Astrocyte of the cerebellum (primary cell): ENCODE data around the gene PDE6A.
"Not testable (repeated sequence)": the region's sequence is repeated elsewhere in the genome, so short reads cannot be mapped to it uniquely, and the experiment has no call there.

Experiments
- DNase-seq: peaks from one replicate; pipeline ENCODE4 v3.0.0-alpha.2; 2011; ENCODE audit warnings: low read depth
- H3K4me3 ChIP-seq: 2 replicates; pipeline ENCODE4 v1.5.1; 2011; ENCODE audit warnings: mild to moderate bottlenecking, low read depth, low read length, moderate library complexity
- CTCF ChIP-seq: IDR thresholded peaks from 2 replicates; pipeline ENCODE4 v1.5.1; 2012; ENCODE audit warnings: low read length, low read depth, moderate library complexity, mild to moderate bottlenecking; ENCODE audit errors: missing control alignments
- in situ Hi-C: cut with HindIII; loops from 2 replicates; pipeline ENCODE4 v1.10.0; 2017; ENCODE audit warnings: low sequenced_read_pairs

The PDE6A gene

GRCh38 chr5:149859746-149860145 lies 84.8 kb downstream of the PDE6A start:
- no peak for DNase-seq
- TF ChIP-seq CTCF: no peak
- no peak overlapping the region for H3K4me3 ChIP-seq
- in situ Hi-C loops: no loop called here

GRCh38 chr5:149858481-149858880 lies 86.1 kb downstream of the PDE6A start:
- in situ Hi-C loops, DNase-seq, H3K4me3 ChIP-seq: not testable (repeated sequence)

- in situ Hi-C loops: no loop called here
- no peak overlapping the region for H3K4me3 ChIP-seq
- no peak for DNase-seq
- TF ChIP-seq CTCF: no peak
These were observed 87.1 kb downstream of the PDE6A start for GRCh38 chr5:149857499-149857898.

GRCh38 chr5:149855366-149855765 lies 89.2 kb downstream of the PDE6A start:
- in situ Hi-C loops: no loop called here
- no peak for TF ChIP-seq CTCF
- no peak overlapping the region for H3K4me3 ChIP-seq
- peak; percentile 89 for DNase-seq

GRCh38 chr5:149854866-149855265 lies 89.7 kb downstream of the PDE6A start:
- no peak for TF ChIP-seq CTCF
- no peak overlapping the region for H3K4me3 ChIP-seq
- DNase-seq: no peak
- in situ Hi-C loops: loop anchor here (5.0 kb wide), 1 partner anchor 92 kb away; no protein-coding TSS in a partner anchor

- no peak overlapping the region for H3K4me3 ChIP-seq
- in situ Hi-C loops: loop anchor here (5.0 kb wide), 1 partner anchor 94 kb away; no protein-coding TSS in a partner anchor
- no peak for DNase-seq
- TF ChIP-seq CTCF: no peak
These were observed 90.9 kb downstream of the PDE6A start for GRCh38 chr5:149853701-149854100.

- no peak for TF ChIP-seq CTCF
- no peak overlapping the region for H3K4me3 ChIP-seq
- in situ Hi-C loops: loop anchor here (5.0 kb wide), 1 partner anchor 94 kb away; no protein-coding TSS in a partner anchor
These were observed 91.3 kb downstream of the PDE6A start for GRCh38 chr5:149853331-149853648.

More at GRCh38 chr5:149853331-149853648, 91.3 kb downstream of the PDE6A start:
- no peak for DNase-seq
